Activated CD4-positive, alpha-beta T cell treated with anti-CD3 and anti-CD28 coated beads for 48 hours (primary cell): ENCODE measurements around the gene IL17REL.

Experiments
- DNase-seq: peaks from one replicate; pipeline ENCODE4 v3.0.0-alpha.2; 2020

IL17REL gene

DNA sequence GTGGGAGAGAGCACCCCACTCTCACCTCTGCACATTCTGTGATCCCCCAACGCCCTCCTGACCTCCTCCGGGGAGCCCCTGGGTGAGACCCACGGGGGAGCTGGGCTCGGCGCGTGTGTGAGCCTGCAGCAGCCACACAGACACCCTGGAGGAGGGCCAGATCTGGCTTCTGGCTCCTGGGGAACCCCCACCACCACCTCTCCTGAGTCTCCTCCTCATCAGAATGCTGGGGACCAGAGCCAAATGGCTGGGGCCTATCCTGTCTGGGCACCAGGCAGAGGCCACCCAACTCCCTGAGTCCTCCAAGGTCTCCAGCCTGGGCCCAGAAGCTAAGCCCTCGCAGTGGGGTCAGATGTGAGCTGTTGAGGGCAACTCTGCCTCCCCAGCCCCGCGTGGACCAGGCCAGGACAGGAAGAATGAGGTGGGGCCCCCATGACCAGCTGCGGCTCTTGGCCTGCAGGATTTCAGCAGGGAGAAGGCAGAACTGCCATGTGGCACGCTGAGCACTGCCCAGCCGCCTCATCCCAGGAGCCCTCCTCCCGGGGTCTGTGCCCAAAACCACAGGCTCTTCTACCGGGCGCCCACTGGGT, 57.5 kb downstream of the IL17REL start:
- no peak for DNase-seq

- DNase-seq: no peak
These were observed 58.2 kb downstream of the IL17REL start for GRCh38 chr22:49954354-49954753.

DNA sequence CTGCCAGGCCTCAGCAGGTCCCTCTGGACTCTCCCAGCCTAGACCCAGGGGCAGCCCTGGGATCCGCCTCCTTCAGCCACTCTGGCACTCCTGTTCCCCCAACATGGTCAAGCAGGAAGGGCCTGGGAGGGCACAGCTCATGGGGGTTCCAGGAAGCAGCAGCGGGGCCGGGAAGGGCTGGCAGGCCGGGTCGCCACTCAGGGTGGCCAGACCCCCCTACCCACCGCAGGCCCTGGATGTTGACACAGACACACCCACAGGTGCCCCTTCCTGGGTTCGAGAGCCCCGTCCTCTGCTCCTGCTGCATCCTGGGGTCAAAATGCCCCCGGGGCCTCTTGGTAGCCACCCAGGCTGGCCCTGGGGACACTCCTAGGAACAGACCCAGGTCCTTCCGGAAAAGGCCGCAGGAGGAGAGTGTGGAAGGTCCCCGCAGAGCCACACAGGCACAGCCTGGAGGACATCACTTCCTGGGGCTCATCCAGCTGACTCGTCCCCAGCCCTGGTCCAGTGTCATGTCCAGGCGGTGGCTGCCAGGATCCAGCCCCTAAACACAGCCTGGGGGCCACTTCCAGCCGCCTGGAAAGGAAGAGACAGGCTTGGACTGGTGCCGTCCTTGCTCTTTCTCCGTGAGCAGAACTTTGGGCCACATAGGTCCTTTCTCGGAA, 58.8 kb downstream of the IL17REL start:
- DNase-seq: no peak

DNA sequence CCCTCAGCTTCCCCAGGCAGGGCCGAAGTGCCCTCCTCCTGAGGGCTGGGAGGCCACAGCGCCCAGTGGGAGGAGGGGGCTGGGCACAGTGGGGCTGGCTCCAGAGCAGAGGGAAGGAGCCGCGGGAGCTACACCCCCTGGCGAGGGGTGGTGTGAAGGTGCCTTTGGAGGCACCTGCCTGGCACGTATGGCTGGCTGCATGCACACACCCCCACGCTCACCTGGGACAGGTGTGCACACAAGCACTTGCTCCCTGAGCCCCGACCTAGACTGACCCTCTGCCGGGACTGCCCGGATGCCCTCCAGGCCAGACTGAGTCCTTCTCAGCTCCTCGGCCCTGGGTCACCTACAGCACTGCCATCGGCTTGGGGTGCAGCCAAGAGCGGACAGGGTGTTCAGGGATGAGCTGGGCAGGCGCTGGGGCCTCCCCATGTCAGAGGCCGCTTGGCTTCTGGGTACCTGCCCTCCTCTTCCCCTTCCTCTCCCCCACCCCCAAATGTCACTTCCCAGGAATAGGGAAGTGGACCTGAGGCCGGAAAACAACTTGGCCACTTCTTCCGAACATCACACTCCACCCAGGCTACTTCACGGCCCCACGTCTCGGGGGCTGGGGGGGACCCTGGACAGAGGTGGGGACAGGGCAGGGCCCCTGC, 59.4 kb downstream of the IL17REL start:
- DNase-seq: no peak

- DNase-seq: no peak
These were observed 60.3 kb downstream of the IL17REL start for GRCh38 chr22:49951986-49952896.

- no peak for DNase-seq
These were observed 60.9 kb downstream of the IL17REL start for GRCh38 chr22:49951678-49951985.

DNA sequence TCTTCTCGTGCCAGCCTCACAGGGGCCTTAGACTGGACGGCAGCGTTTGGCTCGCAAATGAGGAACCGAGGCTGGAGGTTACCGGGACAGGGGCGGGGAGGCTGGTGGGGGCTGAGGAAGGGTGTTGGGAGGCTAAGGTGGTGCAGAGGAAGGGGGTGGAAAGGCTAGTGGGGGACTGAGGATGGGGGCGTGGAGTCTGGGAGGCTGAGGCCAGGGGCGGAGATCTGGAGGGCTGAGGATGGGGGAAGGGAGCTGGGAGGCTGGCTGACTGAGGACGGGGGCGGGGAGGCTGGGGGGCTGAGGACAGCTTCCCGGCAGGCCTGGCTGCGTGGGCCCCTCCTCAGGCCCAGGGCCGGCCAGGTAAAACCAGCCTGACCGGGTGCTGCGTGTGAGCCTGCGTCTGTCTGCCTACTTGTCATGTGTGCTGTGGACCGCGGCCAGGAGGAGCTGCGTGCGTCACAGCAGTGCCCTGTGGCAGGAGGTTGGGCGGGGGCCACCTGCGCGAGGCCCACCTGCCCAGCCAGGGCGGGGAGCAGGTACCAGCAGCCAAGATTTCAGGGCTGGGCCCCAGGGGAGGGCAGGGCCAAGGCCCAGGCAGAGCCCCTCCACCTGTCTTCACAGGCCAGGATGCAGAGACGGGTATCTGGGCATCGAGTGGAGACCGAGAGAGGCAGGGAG, 61.4 kb downstream of the IL17REL start:
- no peak for DNase-seq

- no peak for DNase-seq
These were observed 62.1 kb downstream of the IL17REL start for GRCh38 chr22:49950396-49950994.

DNA sequence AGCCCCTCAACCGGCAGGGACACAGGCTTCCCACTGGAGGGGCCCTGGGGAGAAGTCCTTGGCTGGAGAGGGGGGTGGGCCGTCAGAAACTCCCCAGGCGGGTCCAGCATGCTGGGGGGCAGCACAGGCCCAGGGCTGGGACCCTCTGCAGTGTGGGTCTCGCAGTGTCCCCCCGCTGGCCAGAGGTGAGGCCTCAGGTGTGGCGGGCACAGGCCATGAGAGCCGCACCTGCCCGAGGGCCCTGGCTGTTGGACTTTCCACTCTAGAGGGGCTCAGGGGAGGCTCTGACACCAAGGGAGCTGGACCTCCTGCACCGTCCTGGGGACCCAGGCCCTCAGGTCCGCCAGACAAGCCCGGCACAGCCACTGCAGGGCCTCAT, 62.7 kb downstream of the IL17REL start:
- no peak for DNase-seq

- no peak for DNase-seq
These were observed 63.3 kb downstream of the IL17REL start for GRCh38 chr22:49948958-49949913.

DNA sequence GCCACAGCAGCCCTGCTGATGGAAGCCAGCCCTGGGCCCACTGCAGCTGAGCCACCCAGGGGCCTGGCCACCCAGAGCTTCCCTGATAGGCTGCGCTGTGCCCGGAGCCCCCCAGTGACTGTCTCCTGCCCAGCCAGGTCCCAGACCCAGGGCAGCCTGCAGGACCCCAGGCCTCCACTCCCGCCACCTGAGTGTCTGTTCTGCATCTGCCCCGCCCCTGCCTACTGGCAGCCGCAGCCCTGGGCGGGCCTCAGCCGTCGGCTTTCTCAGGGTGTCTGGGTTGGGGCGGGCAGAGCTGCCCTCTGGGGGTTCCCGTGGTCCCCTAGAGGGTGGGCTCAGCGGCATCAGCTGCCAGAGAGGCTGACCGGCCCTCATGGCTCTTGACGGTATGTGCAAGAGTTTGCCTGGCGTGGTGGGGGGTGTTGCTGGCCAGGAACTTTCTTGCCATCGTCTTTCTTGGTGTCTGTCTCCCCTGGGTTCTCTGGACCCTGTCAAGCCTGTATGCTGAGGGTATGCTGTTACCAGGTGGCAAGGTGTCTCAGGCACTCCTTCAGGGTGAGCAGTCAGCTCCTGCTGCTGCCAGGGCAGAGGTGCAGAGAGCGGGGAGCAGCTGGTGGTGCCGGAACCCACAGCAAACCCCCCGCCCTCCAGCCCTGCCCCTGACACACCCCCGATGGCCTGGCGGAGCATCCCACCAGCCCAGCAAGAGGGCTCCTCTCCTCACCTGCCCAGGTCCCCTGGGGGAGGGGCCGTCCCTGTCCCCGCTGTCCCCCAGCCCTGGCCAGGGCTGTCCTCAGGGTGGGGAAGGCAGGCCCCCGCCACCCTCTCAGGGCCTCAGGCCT, 64.2 kb downstream of the IL17REL start:
- DNase-seq: no peak

- no peak for DNase-seq
These were observed 65.3 kb downstream of the IL17REL start for GRCh38 chr22:49947296-49947622.

- no peak for DNase-seq
These were observed 65.8 kb downstream of the IL17REL start for GRCh38 chr22:49946612-49947295.

DNA sequence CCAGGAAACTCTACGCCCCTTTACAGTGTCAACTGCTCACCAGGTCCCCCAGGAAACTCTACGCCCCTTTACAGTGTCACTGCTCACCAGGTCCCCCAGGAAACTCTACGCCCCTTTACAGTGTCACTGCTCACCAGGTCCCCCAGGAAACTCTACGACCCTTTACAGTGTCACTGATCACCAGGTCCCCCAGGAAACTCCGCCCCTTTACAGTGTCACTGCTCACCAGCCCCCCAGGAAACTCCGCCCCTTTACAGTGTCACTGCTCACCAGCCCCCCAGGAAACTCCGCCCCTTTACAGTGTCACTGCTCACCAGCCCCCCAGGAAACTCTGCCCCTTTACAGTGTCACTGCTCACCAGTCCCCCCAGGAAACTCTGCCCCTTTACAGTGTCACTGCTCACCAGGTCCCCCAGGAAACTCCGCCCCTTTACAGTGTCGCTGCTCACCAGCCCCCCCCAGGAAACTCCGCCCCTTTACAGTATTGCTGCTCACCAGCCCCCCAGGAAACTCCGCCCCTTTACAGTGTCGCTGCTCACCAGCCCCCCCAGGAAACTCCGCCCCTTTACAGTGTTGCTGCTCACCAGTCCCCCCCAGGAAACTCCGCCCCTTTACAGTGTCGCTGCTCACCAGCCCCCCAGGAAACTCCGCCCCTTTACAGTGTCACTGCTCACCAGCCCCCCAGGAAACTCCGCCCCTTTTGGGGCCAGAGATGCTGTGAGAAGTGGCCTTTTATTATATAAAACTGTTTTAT, 67.3 kb downstream of the IL17REL start:
- peak; percentile 72 for DNase-seq
